Ishikawa (cell line): Measurements from ENCODE around the gene TTL.

ENCODE experiments used
- CEBPB ChIP-seq: IDR thresholded peaks from 2 replicates; pipeline ENCODE4 v1.6.1; 2012
- CREB1 ChIP-seq: IDR thresholded peaks from 2 replicates; pipeline ENCODE4 v1.6.1; 2012; ENCODE audit warnings: low read depth
- EGR1 ChIP-seq: IDR thresholded peaks from 2 replicates; pipeline ENCODE4 v1.6.1; 2012
- EP300 ChIP-seq: IDR thresholded peaks from 2 replicates; pipeline ENCODE4 v1.6.1; 2012; ENCODE audit warnings: borderline replicate concordance
- FOXM1 ChIP-seq: IDR thresholded peaks from 2 replicates; pipeline ENCODE4 v1.6.1; 2012; ENCODE audit warnings: low read depth, borderline replicate concordance
- NFIC ChIP-seq: IDR thresholded peaks from 2 replicates; pipeline ENCODE4 v1.6.1; 2012
- RAD21 ChIP-seq: IDR thresholded peaks from 2 replicates; pipeline ENCODE4 v1.6.1; 2012; ENCODE audit warnings: low read depth
- TAF1 ChIP-seq: IDR thresholded peaks from 2 replicates; pipeline ENCODE4 v1.6.1; 2012; ENCODE audit warnings: low read depth, mild to moderate bottlenecking
- TCF12 ChIP-seq: IDR thresholded peaks from 2 replicates; pipeline ENCODE4 v1.6.1; 2012; ENCODE audit warnings: low read depth
- TEAD4 ChIP-seq: IDR thresholded peaks from 2 replicates; pipeline ENCODE4 v1.6.1; 2012
- YY1 ChIP-seq: IDR thresholded peaks from 2 replicates; pipeline ENCODE4 v1.6.1; 2012; ENCODE audit warnings: low read depth
- ZBTB7A ChIP-seq: IDR thresholded peaks from 2 replicates; pipeline ENCODE4 v1.6.1; 2012; ENCODE audit warnings: low read depth
- TF ChIP-seq, protein P1 (sequence below): IDR thresholded peaks from 2 replicates; pipeline ENCODE4 v1.6.1; 2012
- TF ChIP-seq, protein P2 (sequence below): IDR thresholded peaks from 2 replicates; pipeline ENCODE4 v1.6.1; 2012
- TF ChIP-seq, protein P3 (sequence below): IDR thresholded peaks from 2 replicates; pipeline ENCODE4 v1.6.1; 2012; ENCODE audit warnings: low read depth, mild to moderate bottlenecking

Gene TTL

DNA sequence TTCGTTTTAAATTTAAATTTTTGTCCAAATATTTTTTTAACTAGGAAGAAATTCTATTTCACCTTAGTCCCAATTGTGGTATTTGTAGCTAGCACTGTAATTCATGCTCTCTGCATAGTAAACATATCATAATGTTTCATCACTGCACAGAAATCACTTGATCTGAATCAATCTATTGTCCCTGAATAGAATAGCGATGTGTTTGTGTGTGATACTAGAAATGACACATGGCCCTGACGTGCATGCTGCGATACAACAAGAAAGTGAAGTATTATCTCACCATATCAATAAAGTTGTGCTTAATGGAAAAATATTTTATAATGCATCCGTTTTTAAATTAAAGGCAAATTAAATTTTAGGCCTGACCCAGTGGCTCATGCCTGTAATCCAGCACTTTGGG is 10.0 kb downstream of the TTL start:
- TF ChIP-seq CREB1 = no peak
- no peak for TF ChIP-seq TCF12
- no peak for TF ChIP-seq FOXM1
- no peak for TF ChIP-seq YY1
- no peak for TF ChIP-seq TAF1
- TF ChIP-seq, protein P1, sequence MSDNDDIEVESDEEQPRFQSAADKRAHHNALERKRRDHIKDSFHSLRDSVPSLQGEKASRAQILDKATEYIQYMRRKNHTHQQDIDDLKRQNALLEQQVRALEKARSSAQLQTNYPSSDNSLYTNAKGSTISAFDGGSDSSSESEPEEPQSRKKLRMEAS = no peak
- no peak for TF ChIP-seq EP300
- TF ChIP-seq EGR1 = no peak
- TF ChIP-seq, protein P2, sequence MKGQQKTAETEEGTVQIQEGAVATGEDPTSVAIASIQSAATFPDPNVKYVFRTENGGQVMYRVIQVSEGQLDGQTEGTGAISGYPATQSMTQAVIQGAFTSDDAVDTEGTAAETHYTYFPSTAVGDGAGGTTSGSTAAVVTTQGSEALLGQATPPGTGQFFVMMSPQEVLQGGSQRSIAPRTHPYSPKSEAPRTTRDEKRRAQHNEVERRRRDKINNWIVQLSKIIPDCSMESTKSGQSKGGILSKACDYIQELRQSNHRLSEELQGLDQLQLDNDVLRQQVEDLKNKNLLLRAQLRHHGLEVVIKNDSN = no peak
- TF ChIP-seq RAD21 = no peak
- no peak for TF ChIP-seq CEBPB
- TF ChIP-seq, protein P3, sequence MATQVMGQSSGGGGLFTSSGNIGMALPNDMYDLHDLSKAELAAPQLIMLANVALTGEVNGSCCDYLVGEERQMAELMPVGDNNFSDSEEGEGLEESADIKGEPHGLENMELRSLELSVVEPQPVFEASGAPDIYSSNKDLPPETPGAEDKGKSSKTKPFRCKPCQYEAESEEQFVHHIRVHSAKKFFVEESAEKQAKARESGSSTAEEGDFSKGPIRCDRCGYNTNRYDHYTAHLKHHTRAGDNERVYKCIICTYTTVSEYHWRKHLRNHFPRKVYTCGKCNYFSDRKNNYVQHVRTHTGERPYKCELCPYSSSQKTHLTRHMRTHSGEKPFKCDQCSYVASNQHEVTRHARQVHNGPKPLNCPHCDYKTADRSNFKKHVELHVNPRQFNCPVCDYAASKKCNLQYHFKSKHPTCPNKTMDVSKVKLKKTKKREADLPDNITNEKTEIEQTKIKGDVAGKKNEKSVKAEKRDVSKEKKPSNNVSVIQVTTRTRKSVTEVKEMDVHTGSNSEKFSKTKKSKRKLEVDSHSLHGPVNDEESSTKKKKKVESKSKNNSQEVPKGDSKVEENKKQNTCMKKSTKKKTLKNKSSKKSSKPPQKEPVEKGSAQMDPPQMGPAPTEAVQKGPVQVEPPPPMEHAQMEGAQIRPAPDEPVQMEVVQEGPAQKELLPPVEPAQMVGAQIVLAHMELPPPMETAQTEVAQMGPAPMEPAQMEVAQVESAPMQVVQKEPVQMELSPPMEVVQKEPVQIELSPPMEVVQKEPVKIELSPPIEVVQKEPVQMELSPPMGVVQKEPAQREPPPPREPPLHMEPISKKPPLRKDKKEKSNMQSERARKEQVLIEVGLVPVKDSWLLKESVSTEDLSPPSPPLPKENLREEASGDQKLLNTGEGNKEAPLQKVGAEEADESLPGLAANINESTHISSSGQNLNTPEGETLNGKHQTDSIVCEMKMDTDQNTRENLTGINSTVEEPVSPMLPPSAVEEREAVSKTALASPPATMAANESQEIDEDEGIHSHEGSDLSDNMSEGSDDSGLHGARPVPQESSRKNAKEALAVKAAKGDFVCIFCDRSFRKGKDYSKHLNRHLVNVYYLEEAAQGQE = no peak
- no peak for TF ChIP-seq TEAD4
- no peak for TF ChIP-seq ZBTB7A
- no peak for TF ChIP-seq NFIC

DNA sequence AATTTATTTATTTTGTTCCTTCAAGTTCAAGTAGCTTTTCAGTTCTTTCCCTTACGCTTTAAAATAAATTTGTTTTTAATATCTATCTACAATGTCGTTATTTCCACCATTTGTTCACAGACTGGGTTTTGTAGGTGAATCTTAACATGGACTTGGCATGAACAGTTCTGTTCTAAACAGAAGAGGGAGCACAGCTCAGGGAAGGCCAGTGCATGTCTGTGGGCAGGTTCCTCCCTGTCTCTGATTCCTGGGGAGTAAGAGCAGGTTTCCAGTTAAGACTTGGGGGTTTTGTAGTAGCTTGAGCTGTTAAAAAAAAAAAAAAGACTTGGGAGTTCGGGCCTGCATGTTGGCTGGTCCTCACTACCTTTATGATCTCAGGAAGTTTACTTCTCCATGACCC is 11.1 kb downstream of the TTL start:
- no peak for TF ChIP-seq TEAD4
- no peak for TF ChIP-seq CREB1
- no peak for TF ChIP-seq TCF12
- TF ChIP-seq, protein P3 = no peak
- no peak for TF ChIP-seq FOXM1
- no peak for TF ChIP-seq EP300
- TF ChIP-seq NFIC = no peak
- no peak for TF ChIP-seq CEBPB
- no peak for TF ChIP-seq ZBTB7A
- no peak for TF ChIP-seq TAF1
- no peak for TF ChIP-seq RAD21
- TF ChIP-seq, protein P1 = no peak

DNA sequence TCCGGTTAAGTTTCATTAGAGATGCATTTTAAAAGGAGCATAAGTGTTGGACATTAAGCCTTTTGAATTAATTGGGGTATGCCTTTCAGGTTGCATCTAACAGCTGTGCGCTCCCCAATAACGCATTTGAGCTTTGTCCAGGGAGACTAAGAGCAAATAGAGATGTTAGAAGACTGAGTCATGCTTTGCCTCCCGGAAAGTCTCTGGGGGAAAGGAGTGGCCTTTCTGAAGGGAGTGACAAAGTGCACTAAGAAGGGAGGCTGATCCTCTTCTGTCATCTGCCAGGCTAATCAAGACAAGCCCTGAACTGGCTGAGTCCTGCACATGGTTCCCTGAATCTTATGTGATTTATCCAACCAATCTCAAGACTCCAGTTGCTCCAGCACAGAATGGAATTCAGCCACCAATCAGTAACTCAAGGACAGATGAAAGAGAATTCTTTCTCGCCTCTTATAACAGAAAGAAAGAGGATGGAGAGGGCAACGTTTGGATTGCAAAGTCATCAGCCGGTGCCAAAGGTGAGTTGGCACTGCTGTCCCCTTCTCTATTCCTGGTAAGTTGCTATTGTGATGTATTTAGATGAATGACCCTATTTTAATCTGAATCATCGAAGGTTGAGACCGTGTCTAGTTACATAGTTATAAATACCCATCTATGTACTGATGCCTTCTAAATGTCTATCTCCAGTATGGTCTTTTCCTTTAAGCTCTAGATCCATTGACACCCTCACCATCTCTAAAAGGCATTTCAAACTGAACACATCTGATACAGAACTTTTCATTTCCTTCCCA is 12.1 kb downstream of the TTL start:
- TF ChIP-seq, protein P2 = no peak
- TF ChIP-seq NFIC (no peak), YY1 (no peak), ZBTB7A (no peak), EP300 (no peak), CEBPB (no peak), TCF12 (no peak)
- TF ChIP-seq, protein P1 = no peak

DNA sequence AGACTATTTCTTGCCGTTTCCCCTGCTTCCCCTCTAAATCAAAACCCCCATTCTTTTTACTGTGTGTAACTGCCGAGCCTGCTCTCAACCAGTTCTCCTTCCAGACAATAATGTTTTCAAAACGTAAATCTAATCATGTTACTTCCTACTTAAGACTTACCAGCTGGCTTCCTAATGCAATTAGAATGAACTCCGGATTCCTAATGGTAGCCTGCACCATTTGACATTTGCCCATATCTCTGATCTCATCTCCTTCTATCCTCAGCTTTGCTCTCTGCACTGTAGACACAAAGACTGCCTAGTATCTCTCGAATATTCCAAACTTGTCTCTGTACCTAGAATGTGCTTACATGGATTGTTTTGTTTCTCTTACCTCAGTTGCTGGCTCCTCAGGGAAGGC is 12.9 kb downstream of the TTL start:
- TF ChIP-seq, protein P3 = no peak
- TF ChIP-seq, protein P2 = no peak
- TF ChIP-seq NFIC (no peak), CREB1 (no peak), YY1 (no peak), EGR1 (no peak), EP300 (no peak), ZBTB7A (no peak), TCF12 (no peak)
